ENCODE results near the gene LRR1.

DNA sequence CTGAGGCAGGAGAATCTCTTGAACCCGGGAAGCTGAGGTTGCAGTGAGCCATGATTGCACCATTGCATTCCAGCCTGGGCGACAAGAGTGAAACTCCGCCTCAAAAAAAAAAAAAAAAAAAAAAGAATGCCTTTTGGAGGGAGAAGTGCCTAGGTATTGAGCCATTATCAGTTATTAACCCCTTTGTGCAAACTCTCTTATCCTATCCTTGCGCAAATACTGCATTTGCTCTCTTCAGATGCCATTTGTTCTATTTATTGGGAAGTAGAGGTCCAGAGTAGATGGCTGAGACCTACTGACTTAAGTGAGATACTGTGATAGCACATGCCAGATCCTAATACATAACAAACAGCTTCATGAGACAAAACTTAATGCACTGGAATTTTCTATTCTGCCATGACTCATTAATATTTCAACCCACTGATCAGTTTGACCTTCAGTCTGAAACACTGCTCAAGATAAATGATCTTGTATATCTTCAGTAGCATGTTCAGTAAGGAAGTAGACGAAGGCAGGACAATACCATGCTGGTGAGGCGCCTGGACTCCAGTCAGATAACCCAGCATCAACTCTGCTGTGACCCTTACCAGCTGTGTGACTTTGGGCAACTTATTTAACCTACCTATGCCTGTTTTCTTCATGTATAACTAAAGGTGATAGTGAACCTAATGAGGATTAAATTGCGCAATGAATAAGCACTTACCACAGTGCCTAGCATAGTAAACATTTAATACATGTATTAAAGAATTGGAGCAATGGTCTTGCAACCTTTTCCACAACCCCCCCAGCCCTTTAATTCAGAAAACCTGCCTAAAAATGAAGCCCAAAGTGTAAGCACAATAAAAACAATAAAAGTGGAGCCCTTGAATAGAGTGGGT lies 42.0 kb downstream of the LRR1 start:
- no peak for TF ChIP-seq POLR2A (IDR thresholded peaks at IDR 0.05)
- TF ChIP-seq, protein P1, sequence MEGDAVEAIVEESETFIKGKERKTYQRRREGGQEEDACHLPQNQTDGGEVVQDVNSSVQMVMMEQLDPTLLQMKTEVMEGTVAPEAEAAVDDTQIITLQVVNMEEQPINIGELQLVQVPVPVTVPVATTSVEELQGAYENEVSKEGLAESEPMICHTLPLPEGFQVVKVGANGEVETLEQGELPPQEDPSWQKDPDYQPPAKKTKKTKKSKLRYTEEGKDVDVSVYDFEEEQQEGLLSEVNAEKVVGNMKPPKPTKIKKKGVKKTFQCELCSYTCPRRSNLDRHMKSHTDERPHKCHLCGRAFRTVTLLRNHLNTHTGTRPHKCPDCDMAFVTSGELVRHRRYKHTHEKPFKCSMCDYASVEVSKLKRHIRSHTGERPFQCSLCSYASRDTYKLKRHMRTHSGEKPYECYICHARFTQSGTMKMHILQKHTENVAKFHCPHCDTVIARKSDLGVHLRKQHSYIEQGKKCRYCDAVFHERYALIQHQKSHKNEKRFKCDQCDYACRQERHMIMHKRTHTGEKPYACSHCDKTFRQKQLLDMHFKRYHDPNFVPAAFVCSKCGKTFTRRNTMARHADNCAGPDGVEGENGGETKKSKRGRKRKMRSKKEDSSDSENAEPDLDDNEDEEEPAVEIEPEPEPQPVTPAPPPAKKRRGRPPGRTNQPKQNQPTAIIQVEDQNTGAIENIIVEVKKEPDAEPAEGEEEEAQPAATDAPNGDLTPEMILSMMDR (IDR thresholded peaks at IDR 0.05): no peak
